Left lung (tissue), 10 donors: Measurements from ENCODE around the gene PHF12. TPM values are rescaled to one million over a fixed set of nuclear protein-coding genes. Genes with fewer than 3 reads are reported as not detected.

Experiments used
- ATAC-seq: fragments of 200-7000 bp; cut with Tn5 transposase; one replicate; pipeline ENCODE4 v1.9.1; 2020; ENCODE audit warnings: moderate library complexity
- DNase-seq, 4 donors: peaks; one replicate each; pipeline ENCODE4 v3.0.0-alpha.2; 2013 to 2020
- H3K27ac ChIP-seq, 2 donors: fragments of 200-600 bp; sonication (generic) in 1 of 2; one replicate each; pipeline versions ENCODE4 v1.5.0 to v1.8.0; 2020 to 2021
- H3K27me3 ChIP-seq, 2 donors: fragments of 200-600 bp; sonication (generic) in 1 of 2; one replicate each; pipeline versions ENCODE4 v1.5.0 to v1.8.0; 2020 to 2021
- H3K36me3 ChIP-seq, 2 donors: fragments of 200-600 bp; sonication (generic) in 1 of 2; one replicate each; pipeline versions ENCODE4 v1.5.0 to v1.8.0; 2020 to 2021
- H3K4me1 ChIP-seq, 2 donors: fragments of 200-600 bp; one replicate each; pipeline ENCODE4 v1.8.0; 2021
- H3K4me3 ChIP-seq, 2 donors: fragments of 200-600 bp; sonication (generic) in 1 of 2; one replicate each; pipeline versions ENCODE4 v1.5.0 to v1.8.0; 2020 to 2021; ENCODE audit warnings: mild to moderate bottlenecking in 1 of 2
- H3K9me3 ChIP-seq, 2 donors: fragments of 200-600 bp; sonication (generic) in 1 of 2; one replicate each; pipeline versions ENCODE4 v1.5.0 to v1.8.0; 2020 to 2021
- intact Hi-C, 2 donors: fragments of 100-400 bp; cut with DNase I; formaldehyde crosslinking; loops; one replicate each; pipeline versions ENCODE4 v1.11.2 to v1.14.2; 2022
- polyA plus RNA-seq, 6 donors: library from polyadenylated mRNA; unstranded; fragments of 120-200 nt; gene quantifications; one replicate each; pipeline ENCODE4 v1.2.1, GENCODE V29; 2013; ENCODE audit not compliant: insufficient read length in 6 of 6
- total RNA-seq, 2 donors: library from RNA; stranded (reverse); fragmentation: NEBNext Ultra II Directional; extraction: Animal tissue kit (Norgen Biotek cat#: 25700); gene quantifications; one replicate each; pipeline ENCODE4 v1.2.1, GENCODE V29; 2021
- TF ChIP-seq, protein P1 (sequence below), 2 donors: fragments of 200-600 bp; sonication (generic) in 1 of 2; IDR thresholded peaks; one replicate each; pipeline versions ENCODE4 v1.5.0 to v1.8.0; 2021; ENCODE audit warnings: antibody characterized with exemption in 2 of 2
- donor health status: DM: no; HTN: yes; CAD: no.
- donor health status: DM: no; HTN: no; CAD: no.

PHF12 gene
- total and polyA plus RNA-seq, 8 donors, result 32.1 to 68.7 (median 56.0) TPM

DNA sequence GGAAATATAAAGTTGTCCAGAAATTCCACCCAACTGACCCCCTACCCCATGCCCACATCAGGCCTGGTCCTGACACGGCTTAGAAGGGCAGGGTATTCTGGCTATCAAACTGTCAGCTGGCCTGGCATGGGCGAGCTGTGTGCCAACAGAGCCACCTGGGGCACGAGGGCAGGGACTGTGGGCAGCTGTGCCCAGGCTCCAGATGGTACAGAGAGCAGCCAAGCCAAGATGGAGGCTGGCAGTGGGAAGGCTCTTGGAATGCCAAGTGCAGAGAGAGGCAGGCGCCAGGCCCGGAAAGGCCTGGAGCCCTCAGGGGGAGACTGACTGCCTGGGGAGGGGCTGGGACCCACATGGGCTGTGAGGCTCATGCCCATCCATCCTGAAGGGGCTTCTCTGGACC lies 24.3 kb upstream of the PHF12 start:
- Histone ChIP-seq H3K36me3 (no peaks in the 10 kb centered on the region), H3K4me1 (peaks cover 5% of the 10 kb centered on the region in 2 donors), H3K27ac (no peak overlapping the region), H3K4me3 (no peak overlapping the region), H3K27me3 (no peaks in the 10 kb centered on the region), H3K9me3 (no peaks in the 10 kb centered on the region)
- no peak for DNase-seq
- TF ChIP-seq, protein P1, sequence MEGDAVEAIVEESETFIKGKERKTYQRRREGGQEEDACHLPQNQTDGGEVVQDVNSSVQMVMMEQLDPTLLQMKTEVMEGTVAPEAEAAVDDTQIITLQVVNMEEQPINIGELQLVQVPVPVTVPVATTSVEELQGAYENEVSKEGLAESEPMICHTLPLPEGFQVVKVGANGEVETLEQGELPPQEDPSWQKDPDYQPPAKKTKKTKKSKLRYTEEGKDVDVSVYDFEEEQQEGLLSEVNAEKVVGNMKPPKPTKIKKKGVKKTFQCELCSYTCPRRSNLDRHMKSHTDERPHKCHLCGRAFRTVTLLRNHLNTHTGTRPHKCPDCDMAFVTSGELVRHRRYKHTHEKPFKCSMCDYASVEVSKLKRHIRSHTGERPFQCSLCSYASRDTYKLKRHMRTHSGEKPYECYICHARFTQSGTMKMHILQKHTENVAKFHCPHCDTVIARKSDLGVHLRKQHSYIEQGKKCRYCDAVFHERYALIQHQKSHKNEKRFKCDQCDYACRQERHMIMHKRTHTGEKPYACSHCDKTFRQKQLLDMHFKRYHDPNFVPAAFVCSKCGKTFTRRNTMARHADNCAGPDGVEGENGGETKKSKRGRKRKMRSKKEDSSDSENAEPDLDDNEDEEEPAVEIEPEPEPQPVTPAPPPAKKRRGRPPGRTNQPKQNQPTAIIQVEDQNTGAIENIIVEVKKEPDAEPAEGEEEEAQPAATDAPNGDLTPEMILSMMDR (IDR thresholded peaks at IDR 0.05), result no peak
- no peak for ATAC-seq
- intact Hi-C loops, result loop anchor here in 1 of 2 donors (10.0 kb wide), 1 partner anchor 139 kb away; no protein-coding TSS in a partner anchor

DNA sequence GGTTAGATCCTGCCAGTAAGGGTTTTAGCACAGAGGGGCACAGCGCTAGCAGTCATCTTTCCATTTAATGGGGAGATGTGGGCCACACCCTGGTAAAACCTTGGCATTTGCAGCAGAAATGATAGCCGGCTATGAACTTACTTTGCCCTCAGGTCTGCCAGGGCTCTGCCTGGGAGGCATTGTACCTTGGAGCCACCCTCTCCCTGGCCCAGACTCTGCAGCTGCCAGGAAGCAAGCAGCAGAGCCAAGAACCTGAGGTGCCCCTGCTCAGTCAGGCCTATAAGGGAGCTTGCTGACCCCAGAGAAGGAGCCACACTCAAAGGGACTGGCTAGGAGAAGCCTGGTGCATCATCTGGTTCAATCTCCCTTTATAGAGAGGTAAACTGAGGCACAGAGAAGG lies 23.7 kb upstream of the PHF12 start:
- H3K4me1 ChIP-seq, result peaks cover 5% of the 10 kb centered on the region in 2 donors
- ATAC-seq, result no peak
- H3K27ac ChIP-seq, result no peak overlapping the region
- no peak for DNase-seq
- no peaks in the 10 kb centered on the region for H3K36me3 ChIP-seq
- no peaks in the 10 kb centered on the region for H3K9me3 ChIP-seq
- intact Hi-C loops, result loop anchor here in 1 of 2 donors (10.0 kb wide), 1 partner anchor 140 kb away; no protein-coding TSS in a partner anchor
- no peak overlapping the region for H3K4me3 ChIP-seq
- TF ChIP-seq, protein P1 (IDR thresholded peaks at IDR 0.05), result no peak
- no peaks in the 10 kb centered on the region for H3K27me3 ChIP-seq

DNA sequence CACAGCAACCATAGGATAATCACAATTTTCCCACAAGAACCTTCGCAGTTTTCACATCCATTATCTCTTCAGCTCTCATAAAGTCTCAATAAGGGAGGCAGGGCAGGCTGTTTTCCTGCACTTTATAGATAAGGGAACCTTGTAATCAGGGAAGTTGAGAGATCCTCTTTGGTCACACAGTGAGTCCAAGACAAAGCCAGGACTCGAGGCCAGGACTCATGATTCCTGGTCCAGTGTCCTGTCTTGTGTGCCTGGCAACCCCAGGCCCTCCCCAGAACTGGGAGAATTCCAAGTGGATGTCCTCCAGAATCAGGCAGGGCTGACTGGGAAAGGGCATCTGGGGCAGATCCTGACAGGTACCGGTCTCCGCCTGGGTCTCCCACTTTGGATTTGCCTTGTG lies 23.1 kb upstream of the PHF12 start:
- H3K9me3 ChIP-seq, result no peaks in the 10 kb centered on the region
- H3K4me1 ChIP-seq, result peaks cover 5% of the 10 kb centered on the region in 2 donors
- no peaks in the 10 kb centered on the region for H3K27me3 ChIP-seq
- DNase-seq (no peak), ATAC-seq (no peak)
- intact Hi-C loops, result loop anchor here in 1 of 2 donors (10.0 kb wide), 1 partner anchor 140 kb away; no protein-coding TSS in a partner anchor
- H3K27ac ChIP-seq, result no peak overlapping the region
- H3K36me3 ChIP-seq, result no peaks in the 10 kb centered on the region
- no peak overlapping the region for H3K4me3 ChIP-seq
- TF ChIP-seq, protein P1 (IDR thresholded peaks at IDR 0.05), result no peak

DNA sequence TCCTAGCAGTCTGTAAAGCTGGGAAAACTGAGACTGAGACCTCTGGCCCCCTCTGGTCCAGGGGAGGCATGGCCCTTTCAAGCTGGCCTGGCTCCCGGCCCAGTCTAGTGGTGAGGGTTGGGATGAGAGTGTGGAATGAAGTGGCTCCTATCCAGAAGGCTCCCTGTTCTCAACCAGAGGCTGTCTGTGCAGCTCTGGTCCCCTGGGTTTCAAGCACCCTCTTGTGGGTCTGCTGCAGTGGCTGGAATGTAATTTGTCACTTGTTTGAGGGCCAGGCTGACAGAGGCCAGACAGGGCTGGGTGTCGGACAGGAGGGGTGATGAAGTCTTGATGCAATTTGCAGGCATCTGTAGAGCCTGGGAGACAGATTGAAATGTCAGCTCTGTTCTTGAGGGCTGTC lies 22.1 kb upstream of the PHF12 start:
- ATAC-seq, result peak; percentile 83
- no peaks in the 10 kb centered on the region for H3K9me3 ChIP-seq
- intact Hi-C loops, result loop anchor here in 1 of 2 donors (10.0 kb wide), 1 partner anchor 141 kb away; no protein-coding TSS in a partner anchor

DNA sequence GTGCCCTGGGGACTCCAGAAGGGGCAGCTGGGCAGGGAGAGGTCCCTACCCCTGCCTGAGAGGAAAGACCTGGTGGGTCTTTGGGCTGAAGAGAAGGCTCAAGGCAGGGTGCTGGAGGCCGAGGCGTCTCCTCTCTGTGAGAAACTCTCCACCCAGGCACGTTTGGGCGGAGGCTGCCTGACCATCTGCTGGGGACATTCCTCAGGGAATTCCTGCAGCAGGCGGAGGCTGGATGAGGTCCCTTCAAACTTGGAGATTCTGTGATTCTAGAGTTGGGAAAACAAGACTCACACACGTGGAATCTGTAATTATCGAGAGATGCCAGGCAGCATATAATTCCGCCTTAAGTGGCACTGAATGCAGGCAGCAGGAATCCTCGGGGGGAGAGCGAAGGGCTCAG lies 21.1 kb upstream of the PHF12 start:
- DNase-seq (no peak), ATAC-seq (peak; percentile 14)
- Histone ChIP-seq H3K4me3 (no peak overlapping the region), H3K36me3 (no peaks in the 10 kb centered on the region), H3K9me3 (no peaks in the 10 kb centered on the region), H3K27me3 (no peaks in the 10 kb centered on the region), H3K4me1 (peaks cover 5 to 12% of the 10 kb centered on the region in 2 donors), H3K27ac (no peak overlapping the region)
- intact Hi-C loops, result loop anchor here in 1 of 2 donors (10.0 kb wide), 1 partner anchor 142 kb away; no protein-coding TSS in a partner anchor
- TF ChIP-seq, protein P1 (IDR thresholded peaks at IDR 0.05), result no peak

More for the DNA sequence above, 22.1 kb upstream of the PHF12 start:
- Histone ChIP-seq H3K4me3 (no peak overlapping the region), H3K36me3 (no peaks in the 10 kb centered on the region), H3K27me3 (no peaks in the 10 kb centered on the region), H3K4me1 (peaks cover 5% of the 10 kb centered on the region in 2 donors), H3K27ac (no peak overlapping the region)
- TF ChIP-seq, protein P1 (IDR thresholded peaks at IDR 0.05), result no peak
- peak in 3 of 4 donors; percentile 41 to 79 (median 62) for DNase-seq
